Caco-2 (cell line): ENCODE measurements around the gene SLC18B1. TPM values are rescaled to one million over a fixed set of nuclear protein-coding genes. Genes with fewer than 3 reads are reported as not detected.
A peak's percentile ranks its signal among the peaks of the same experiment; 100 is the strongest.

Experiments
- BruUV-seq: library from RNA; stranded (reverse); fragments of 400-500 nt; replicated peaks from 2 replicates; lab custom pipeline; 2021; lab: Mats Ljungman, UMichigan
- CTCF ChIA-PET: fragments of 300-600 bp; sonication (Branson Sonifier 250); formaldehyde crosslinking; loops from one replicate; lab custom pipeline; 2022; ENCODE audit warnings: antibody characterized with exemption; lab: Charles Lee
- POLR2A ChIA-PET: fragments of 300-600 bp; sonication (Branson Sonifier 250); formaldehyde crosslinking; loops from one replicate; lab custom pipeline; 2022; ENCODE audit warnings: antibody characterized with exemption; lab: Charles Lee
- DNase-seq, 2 experiments: peaks; one replicate each; pipeline versions ENCODE4 v3.0.0 to v3.0.0-alpha.2; 2020 to 2022
- H3K27me3 ChIP-seq: replicated peaks from 2 replicates; pipeline ENCODE4 v1.6.0; 2011; ENCODE audit warnings: low read length; ENCODE audit not compliant: control insufficient read depth, insufficient read depth
- H3K36me3 ChIP-seq: 2 replicates; pipeline ENCODE4 v1.5.1; 2011; ENCODE audit warnings: low read length; ENCODE audit not compliant: control insufficient read depth, insufficient read depth
- H3K4me1 ChIP-seq: fragments of 250-450 bp; sonication (Bioruptor Pico); 2 replicates; pipeline ENCODE4 v1.5.1; 2020; ENCODE audit warnings: mild to moderate bottlenecking
- H3K4me3 ChIP-seq: 2 replicates; pipeline ENCODE4 v1.5.1; 2011; ENCODE audit warnings: low read depth, mild to moderate bottlenecking, control low read depth, low read length
- H3K9me3 ChIP-seq: fragments of 250-450 bp; sonication (Bioruptor Pico); 2 replicates; pipeline ENCODE4 v1.5.1; 2020; ENCODE audit warnings: mild to moderate bottlenecking, moderate library complexity
- H3K27ac Mint-ChIP-seq: one replicate; pipeline ENCODE4 v1.8.0; 2022; ENCODE audit warnings: mixed read lengths; ENCODE audit not compliant: unreplicated experiment
- H3K27me3 Mint-ChIP-seq: one replicate; pipeline ENCODE4 v1.8.0; 2022; ENCODE audit warnings: mixed read lengths; ENCODE audit not compliant: insufficient read depth, unreplicated experiment
- H3K36me3 Mint-ChIP-seq: one replicate; pipeline ENCODE4 v1.8.0; 2022; ENCODE audit warnings: mild to moderate bottlenecking, mixed read lengths; ENCODE audit not compliant: insufficient read depth, unreplicated experiment
- H3K4me1 Mint-ChIP-seq: one replicate; pipeline ENCODE4 v1.8.0; 2022; ENCODE audit warnings: low read depth, mixed read lengths; ENCODE audit not compliant: unreplicated experiment
- H3K4me3 Mint-ChIP-seq: one replicate; pipeline ENCODE4 v1.8.0; 2022; ENCODE audit warnings: mild to moderate bottlenecking, moderate library complexity, mixed read lengths; ENCODE audit not compliant: unreplicated experiment
- H3K9me3 Mint-ChIP-seq: one replicate; pipeline ENCODE4 v1.8.0; 2022; ENCODE audit warnings: mixed read lengths; ENCODE audit not compliant: unreplicated experiment
- intact Hi-C: fragments of 100-400 bp; cut with micrococcal nuclease; formaldehyde crosslinking; loops from one replicate; pipeline ENCODE4 v1.10.0; 2022; ENCODE audit not compliant: unreplicated experiment
- total RNA-seq: library from RNA; stranded (reverse); gene quantifications from 2 replicates; pipeline ENCODE4 v1.2.3, GENCODE V29; 2022
- TF ChIP-seq, protein P1 (sequence below), 2 experiments: fragments of 200-600 bp in 1 of 2; IDR thresholded peaks; 1 replicate in 1 of 2; 2 replicates in 1 of 2; pipeline versions ENCODE4 v1.5.1 to v1.8.0; 2011 to 2022; ENCODE audit warnings: antibody characterized with exemption in 1 of 2, control low read depth in 1 of 2, inconsistent platforms in 1 of 2, low read depth in 1 of 2, low read length in 1 of 2, mild to moderate bottlenecking in 1 of 2, moderate library complexity in 1 of 2; ENCODE audit not compliant: insufficient read depth in 1 of 2, severe bottlenecking in 1 of 2, unreplicated experiment in 1 of 2

The SLC18B1 gene
- total RNA-seq, 1 experiment from 2014 or later, result 7.8 TPM

DNA sequence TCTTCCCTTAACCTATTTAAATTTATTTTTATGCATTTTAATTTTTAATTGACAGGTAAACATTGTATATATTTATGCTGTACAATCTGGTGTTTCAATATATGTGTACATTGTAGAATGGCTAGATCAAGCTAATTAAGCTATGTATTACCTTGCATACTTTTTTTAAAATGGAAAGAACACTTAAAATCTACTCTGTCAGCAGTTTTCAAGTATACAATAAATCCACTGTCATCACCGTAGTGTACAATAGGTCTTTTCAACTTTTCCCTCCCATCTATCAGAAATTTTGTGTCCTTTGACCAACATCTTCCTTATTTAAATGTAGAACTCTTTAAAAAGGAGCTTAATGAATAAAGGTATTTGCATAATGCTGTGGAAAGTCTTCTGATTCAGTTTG, 43.5 kb upstream of the SLC18B1 start:
- CTCF ChIA-PET, result no interaction called here
- Mint-ChIP-seq H3K9me3 (no peaks in the 10 kb centered on the region), H3K36me3 (no peaks in the 10 kb centered on the region), H3K27ac (no peak overlapping the region), H3K4me3 (no peak overlapping the region), H3K27me3 (peaks cover 3% of the 10 kb centered on the region), H3K4me1 (no peaks in the 10 kb centered on the region)
- Histone ChIP-seq H3K4me3 (no peak overlapping the region), H3K4me1 (no peaks in the 10 kb centered on the region), H3K9me3 (no peaks in the 10 kb centered on the region), H3K27me3 (no peaks in the 10 kb centered on the region), H3K36me3 (no peaks in the 10 kb centered on the region)
- TF ChIP-seq, protein P1, sequence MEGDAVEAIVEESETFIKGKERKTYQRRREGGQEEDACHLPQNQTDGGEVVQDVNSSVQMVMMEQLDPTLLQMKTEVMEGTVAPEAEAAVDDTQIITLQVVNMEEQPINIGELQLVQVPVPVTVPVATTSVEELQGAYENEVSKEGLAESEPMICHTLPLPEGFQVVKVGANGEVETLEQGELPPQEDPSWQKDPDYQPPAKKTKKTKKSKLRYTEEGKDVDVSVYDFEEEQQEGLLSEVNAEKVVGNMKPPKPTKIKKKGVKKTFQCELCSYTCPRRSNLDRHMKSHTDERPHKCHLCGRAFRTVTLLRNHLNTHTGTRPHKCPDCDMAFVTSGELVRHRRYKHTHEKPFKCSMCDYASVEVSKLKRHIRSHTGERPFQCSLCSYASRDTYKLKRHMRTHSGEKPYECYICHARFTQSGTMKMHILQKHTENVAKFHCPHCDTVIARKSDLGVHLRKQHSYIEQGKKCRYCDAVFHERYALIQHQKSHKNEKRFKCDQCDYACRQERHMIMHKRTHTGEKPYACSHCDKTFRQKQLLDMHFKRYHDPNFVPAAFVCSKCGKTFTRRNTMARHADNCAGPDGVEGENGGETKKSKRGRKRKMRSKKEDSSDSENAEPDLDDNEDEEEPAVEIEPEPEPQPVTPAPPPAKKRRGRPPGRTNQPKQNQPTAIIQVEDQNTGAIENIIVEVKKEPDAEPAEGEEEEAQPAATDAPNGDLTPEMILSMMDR (IDR thresholded peaks at IDR 0.05; ENCODE audit: insufficient read depth in 1 of 2, low read depth in 1 of 2, low read length in 1 of 2, severe bottlenecking in 1 of 2, unreplicated experiment in 1 of 2), result no peak
- intact Hi-C loops, result no loop called here
- POLR2A ChIA-PET, result no interaction called here
- no peak for DNase-seq
- no TSS peak for BruUV-seq

- no peak overlapping the region for H3K27ac Mint-ChIP-seq
- CTCF ChIA-PET, result no interaction called here
- no peak overlapping the region for H3K4me3 Mint-ChIP-seq
- H3K4me1 Mint-ChIP-seq, result no peaks in the 10 kb centered on the region
- Histone ChIP-seq H3K36me3 (no peaks in the 10 kb centered on the region), H3K4me1 (no peaks in the 10 kb centered on the region), H3K4me3 (no peak overlapping the region), H3K27me3 (no peaks in the 10 kb centered on the region), H3K9me3 (no peaks in the 10 kb centered on the region)
- POLR2A ChIA-PET, result no interaction called here
- TF ChIP-seq, protein P1 (IDR thresholded peaks at IDR 0.05; ENCODE audit: insufficient read depth in 1 of 2, low read depth in 1 of 2, low read length in 1 of 2, severe bottlenecking in 1 of 2, unreplicated experiment in 1 of 2), result no peak
- peaks cover 7% of the 10 kb centered on the region for H3K27me3 Mint-ChIP-seq
- H3K9me3 Mint-ChIP-seq, result no peaks in the 10 kb centered on the region
- intact Hi-C loops, result loop anchor here (10.0 kb wide), 1 partner anchor 82 kb away; no protein-coding TSS in a partner anchor
- BruUV-seq, result no TSS peak
- no peak for DNase-seq
- no peaks in the 10 kb centered on the region for H3K36me3 Mint-ChIP-seq
These were observed 34.5 kb upstream of the SLC18B1 start for GRCh38 chr6:132832891-132833290.

- peaks cover 1% of the 10 kb centered on the region for H3K27me3 Mint-ChIP-seq
- POLR2A ChIA-PET, result interaction anchor here (0.5 kb wide), 1 partner anchor 21 kb away, joined by 4 read pairs; no protein-coding TSS in a partner anchor
These were observed 31.9 kb upstream of the SLC18B1 start for GRCh38 chr6:132830334-132830751.

More at GRCh38 chr6:132830334-132830751, 31.9 kb upstream of the SLC18B1 start:
- Histone ChIP-seq H3K4me1 (no peaks in the 10 kb centered on the region), H3K4me3 (no peak overlapping the region), H3K27me3 (no peaks in the 10 kb centered on the region), H3K36me3 (no peaks in the 10 kb centered on the region), H3K9me3 (no peaks in the 10 kb centered on the region)
- peak in 1 of 2 experiments; percentile 39 for DNase-seq
- intact Hi-C loops, result loop anchor here (1.0 to 10.0 kb wide), 5 partner anchors 84 to 723 kb away; no protein-coding TSS in a partner anchor
- no peaks in the 10 kb centered on the region for H3K4me1 Mint-ChIP-seq
- BruUV-seq, result no TSS peak
- TF ChIP-seq, protein P1 (IDR thresholded peaks at IDR 0.05; ENCODE audit: insufficient read depth in 1 of 2, low read depth in 1 of 2, low read length in 1 of 2, severe bottlenecking in 1 of 2, unreplicated experiment in 1 of 2), result peak; percentile 32 to 55
- no peak overlapping the region for H3K4me3 Mint-ChIP-seq
- CTCF ChIA-PET, result interaction anchor here (0.6 to 1.0 kb wide), 2 partner anchors 131 to 132 kb away, joined by 3 to 6 read pairs; no protein-coding TSS in a partner anchor
- H3K27ac Mint-ChIP-seq, result no peak overlapping the region
- no peaks in the 10 kb centered on the region for H3K9me3 Mint-ChIP-seq
- no peaks in the 10 kb centered on the region for H3K36me3 Mint-ChIP-seq
